GM12801 (cell line): ENCODE results near the gene TBC1D16.

ENCODE experiments used
- CTCF ChIP-seq: IDR thresholded peaks from one replicate; pipeline ENCODE4 v1.5.1; 2011; ENCODE audit warnings: control low read depth; ENCODE audit not compliant: insufficient read length; ENCODE audit errors: extremely low read depth

TBC1D16 gene

GRCh38 chr17:79982986-79983385, 52.7 kb downstream of the TBC1D16 start:
- no peak for TF ChIP-seq CTCF

GRCh38 chr17:79981661-79982101, 54.0 kb downstream of the TBC1D16 start:
- no peak for TF ChIP-seq CTCF

- TF ChIP-seq CTCF, result no peak
These were observed 54.6 kb downstream of the TBC1D16 start for GRCh38 chr17:79981090-79981489.

- TF ChIP-seq CTCF, result no peak
These were observed 55.2 kb downstream of the TBC1D16 start for GRCh38 chr17:79980246-79981043.

- TF ChIP-seq CTCF, result no peak
These were observed 55.9 kb downstream of the TBC1D16 start for GRCh38 chr17:79979816-79980215.

GRCh38 chr17:79979221-79979741, 56.4 kb downstream of the TBC1D16 start:
- TF ChIP-seq CTCF, result no peak

- no peak for TF ChIP-seq CTCF
These were observed 57.2 kb downstream of the TBC1D16 start for GRCh38 chr17:79978548-79978855.
